GM23338 (cell line): ENCODE data around the gene GTF3C1. TPM values are rescaled to one million over a fixed set of nuclear protein-coding genes. Genes with fewer than 3 reads are reported as not detected.

Experiments
- ATAC-seq: fragments of 200-7000 bp; cut with Tn5 transposase; 3 replicates; pipeline ENCODE4 v1.9.1; 2020
- DNase-seq: peaks from one replicate; pipeline ENCODE4 v3.0.0-alpha.2; 2015; ENCODE audit warnings: low spot score
- H2AFZ ChIP-seq: fragments of 200-600 bp; sonication (generic); 2 replicates; pipeline ENCODE4 v1.8.0; 2016; ENCODE audit warnings: antibody characterized with exemption, mild to moderate bottlenecking, moderate library complexity
- H3F3A ChIP-seq: fragments of 200-600 bp; sonication (generic); replicated peaks from 2 replicates; pipeline ENCODE4 v1.8.0; 2017; ENCODE audit warnings: antibody characterized with exemption, mixed run types, low read depth
- H3K27ac ChIP-seq: fragments of 200-600 bp; sonication (generic); 2 replicates; pipeline ENCODE4 v1.6.1; 2016; ENCODE audit warnings: low read depth
- H3K27me3 ChIP-seq: fragments of 200-600 bp; sonication (generic); 2 replicates; pipeline ENCODE4 v1.8.0; 2016; ENCODE audit warnings: mild to moderate bottlenecking, mixed run types, moderate library complexity; ENCODE audit not compliant: insufficient read depth
- H3K36me3 ChIP-seq: fragments of 200-600 bp; sonication (generic); 2 replicates; pipeline ENCODE4 v1.8.0; 2016; ENCODE audit warnings: mild to moderate bottlenecking; ENCODE audit not compliant: insufficient read depth
- H3K4me1 ChIP-seq: fragments of 200-600 bp; sonication (generic); 2 replicates; pipeline ENCODE4 v1.8.0; 2016; ENCODE audit warnings: mild to moderate bottlenecking, moderate library complexity; ENCODE audit not compliant: insufficient read depth
- H3K4me2 ChIP-seq: fragments of 200-600 bp; sonication (generic); 2 replicates; pipeline ENCODE4 v1.7.1; 2017; ENCODE audit warnings: mixed run types
- H3K4me3 ChIP-seq: fragments of 200-600 bp; sonication (generic); 2 replicates; pipeline ENCODE4 v1.6.1; 2016; ENCODE audit warnings: mixed run types
- H3K79me2 ChIP-seq: fragments of 200-600 bp; sonication (generic); replicated peaks from 2 replicates; pipeline ENCODE4 v1.8.0; 2017; ENCODE audit warnings: mild to moderate bottlenecking; ENCODE audit not compliant: insufficient read depth
- H3K9me2 ChIP-seq: fragments of 200-600 bp; sonication (generic); 2 replicates; pipeline ENCODE4 v1.8.0; 2017; ENCODE audit not compliant: insufficient read depth
- H4K20me1 ChIP-seq: fragments of 200-600 bp; sonication (generic); replicated peaks from 2 replicates; pipeline ENCODE4 v1.8.0; 2017; ENCODE audit warnings: mild to moderate bottlenecking; ENCODE audit not compliant: insufficient read depth
- H3K27ac Mint-ChIP-seq: 2 replicates; pipeline ENCODE4 v1.8.0; 2020; ENCODE audit warnings: inconsistent platforms, mild to moderate bottlenecking, moderate library complexity, mixed read lengths
- H3K27me3 Mint-ChIP-seq: 3 replicates; pipeline ENCODE4 v1.8.0; 2022; ENCODE audit warnings: low read depth, mild to moderate bottlenecking, moderate library complexity, mixed read lengths, inconsistent platforms; ENCODE audit not compliant: insufficient read depth, poor library complexity
- H3K36me3 Mint-ChIP-seq: 3 replicates; pipeline ENCODE4 v1.8.0; 2021; ENCODE audit warnings: low read depth, mild to moderate bottlenecking, inconsistent platforms, moderate library complexity, mixed read lengths
- H3K4me1 Mint-ChIP-seq: 3 replicates; pipeline ENCODE4 v1.8.0; 2020; ENCODE audit warnings: mild to moderate bottlenecking, inconsistent platforms, mixed read lengths
- H3K4me3 Mint-ChIP-seq: 3 replicates; pipeline ENCODE4 v1.8.0; 2021; ENCODE audit warnings: moderate library complexity, mild to moderate bottlenecking, inconsistent platforms, mixed read lengths
- H3K9me3 Mint-ChIP-seq: 3 replicates; pipeline ENCODE4 v1.8.0; 2020; ENCODE audit warnings: moderate library complexity, mild to moderate bottlenecking, inconsistent platforms, mixed read lengths
- CREB1 ChIP-seq: fragments of 250-450 bp; sonication (Bioruptor Pico); IDR thresholded peaks from 2 replicates; pipeline ENCODE4 v1.5.0; 2020; ENCODE audit warnings: low read depth, mild to moderate bottlenecking, moderate library complexity
- EZH2 ChIP-seq: fragments of 200-600 bp; sonication (generic); IDR thresholded peaks from one replicate; pipeline ENCODE4 v1.8.0; 2017; ENCODE audit warnings: antibody characterized with exemption, mild to moderate bottlenecking, low read depth; ENCODE audit not compliant: unreplicated experiment
- EZH2phosphoT487 ChIP-seq: fragments of 200-600 bp; sonication (generic); IDR thresholded peaks from one replicate; pipeline ENCODE4 v1.8.1; 2018; ENCODE audit warnings: antibody characterized with exemption; ENCODE audit not compliant: unreplicated experiment
- JUNB ChIP-seq: IDR thresholded peaks from one replicate; pipeline ENCODE4 v1.6.1; 2016; ENCODE audit warnings: antibody characterized with exemption; ENCODE audit not compliant: unreplicated experiment
- NANOG ChIP-seq: IDR thresholded peaks from 2 replicates; pipeline ENCODE4 v1.6.1; 2016; ENCODE audit warnings: antibody characterized with exemption, borderline replicate concordance
- POLR2AphosphoS5 ChIP-seq: IDR thresholded peaks from 2 replicates; pipeline ENCODE4 v1.6.1; 2016; ENCODE audit warnings: antibody characterized with exemption, low read depth
- STAT1 ChIP-seq: IDR thresholded peaks from one replicate; pipeline ENCODE4 v1.6.1; 2016; ENCODE audit warnings: antibody characterized with exemption; ENCODE audit not compliant: unreplicated experiment
- ZNF114 ChIP-seq: fragments of 250-450 bp; sonication (Bioruptor Pico); IDR thresholded peaks from 2 replicates; pipeline ENCODE4 v1.5.0; 2020; ENCODE audit warnings: mild to moderate bottlenecking, moderate library complexity
- ZNF331 ChIP-seq: fragments of 250-450 bp; sonication (Bioruptor Pico); IDR thresholded peaks from 2 replicates; pipeline ENCODE4 v1.5.0; 2020; ENCODE audit warnings: low read depth, mild to moderate bottlenecking, moderate library complexity
- polyA plus RNA-seq: library from polyadenylated mRNA; unstranded; fragments of >200 nt; fragmentation: Nextera tagmentation; extraction: Ambion mirVana; gene quantifications from 2 replicates; pipeline ENCODE4 v1.2.1, GENCODE V29; 2016
- total RNA-seq: library from RNA; depleted of rRNA; stranded (reverse); fragments of >200 nt; shearing (Covaris generic); gene quantifications from 2 replicates; pipeline ENCODE4 v1.2.3, GENCODE V29; 2014
- TF ChIP-seq, protein P1 (sequence below): IDR thresholded peaks from 2 replicates; pipeline ENCODE4 v1.6.1; 2016; ENCODE audit warnings: antibody characterized with exemption
- TF ChIP-seq, protein P2 (sequence below): IDR thresholded peaks from one replicate; pipeline ENCODE4 v1.6.1; 2018; ENCODE audit warnings: antibody characterized with exemption; ENCODE audit not compliant: unreplicated experiment
- TF ChIP-seq, protein P3 (sequence below): fragments of 250-450 bp; sonication (Bioruptor Pico); IDR thresholded peaks from 2 replicates; pipeline ENCODE4 v1.5.0; 2020; ENCODE audit warnings: mild to moderate bottlenecking, moderate library complexity
- TF ChIP-seq, protein P4 (sequence below), 2 experiments: fragments of 200-600 bp in 1 of 2; sonication (generic) in 1 of 2; conservative IDR thresholded peaks; 2 replicates each; pipeline versions ENCODE4 v1.5.1 to v1.6.1; 2016 to 2017; ENCODE audit warnings: antibody characterized with exemption in 2 of 2, low read depth in 2 of 2, mild to moderate bottlenecking in 2 of 2, moderate library complexity in 1 of 2

GTF3C1 gene
- total and polyA plus RNA-seq, 2 experiments from 2014 or later = 78.5 to 138 TPM

DNA sequence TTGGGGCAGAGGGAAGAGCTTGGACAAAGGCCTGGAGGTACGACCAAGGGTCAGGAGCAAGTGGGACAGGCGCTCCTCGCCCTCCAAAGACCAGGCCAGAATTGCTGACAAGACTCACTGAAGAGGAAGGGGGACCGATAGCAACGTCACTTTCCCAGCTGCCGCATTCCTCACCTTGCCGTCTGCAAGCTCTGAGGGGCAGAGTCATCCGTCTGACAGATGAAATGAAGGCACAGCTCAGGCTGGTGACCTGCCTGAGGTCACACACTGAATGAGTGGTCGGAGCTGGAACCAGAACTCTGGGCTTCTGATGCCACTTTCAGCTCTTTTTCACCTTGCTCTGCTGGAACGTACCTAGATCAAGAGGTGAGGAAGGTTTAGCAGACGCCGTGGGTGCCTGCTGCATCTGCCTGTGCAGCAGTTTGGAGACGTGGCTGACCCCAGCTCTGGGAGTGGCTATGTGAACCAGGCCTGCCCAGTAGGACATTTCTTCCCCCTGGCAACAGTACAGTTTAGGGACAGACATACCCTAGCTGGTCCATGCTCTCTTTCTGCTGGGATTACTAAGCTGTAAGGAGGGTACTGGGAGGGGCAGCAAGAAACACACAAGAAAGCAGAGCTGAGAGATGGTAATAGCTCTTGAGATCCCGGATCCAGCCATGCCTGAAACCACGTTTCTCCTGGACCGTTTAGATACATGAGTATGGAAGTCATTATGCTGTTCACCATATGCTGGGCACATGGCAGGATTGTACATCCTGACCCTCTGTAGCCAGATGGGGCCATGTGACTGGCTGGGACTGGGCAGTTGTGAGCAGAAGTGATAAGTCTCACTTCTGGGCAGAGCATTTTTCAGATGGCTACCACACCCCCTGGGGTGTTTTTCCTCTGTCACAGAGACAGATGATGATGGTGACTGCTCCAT is 96.9 kb downstream of the GTF3C1 start:
- Histone ChIP-seq H3K27me3 (no peaks in the 10 kb centered on the region), H3K27ac (no peak overlapping the region), H3K4me2 (no peak overlapping the region), H3K9me2 (no peaks in the 10 kb centered on the region), H3F3A (no peaks in the 10 kb centered on the region), H3K79me2 (no peaks in the 10 kb centered on the region), H3K36me3 (no peaks in the 10 kb centered on the region), H3K4me3 (no peak overlapping the region), H3K4me1 (no peaks in the 10 kb centered on the region), H2AFZ (no peak overlapping the region), H4K20me1 (no peaks in the 10 kb centered on the region)
- Mint-ChIP-seq H3K36me3 (peaks cover 2% of the 10 kb centered on the region; the same call in 1 of the 3 replicates), H3K9me3 (peaks cover 2% of the 10 kb centered on the region; the same call in 2 of the 3 replicates), H3K27ac (no peak overlapping the region), H3K4me1 (no peaks in the 10 kb centered on the region; the same call in 1 of the 3 replicates), H3K4me3 (no peak overlapping the region), H3K27me3 (peaks cover 16% of the 10 kb centered on the region)
- TF ChIP-seq, protein P1, sequence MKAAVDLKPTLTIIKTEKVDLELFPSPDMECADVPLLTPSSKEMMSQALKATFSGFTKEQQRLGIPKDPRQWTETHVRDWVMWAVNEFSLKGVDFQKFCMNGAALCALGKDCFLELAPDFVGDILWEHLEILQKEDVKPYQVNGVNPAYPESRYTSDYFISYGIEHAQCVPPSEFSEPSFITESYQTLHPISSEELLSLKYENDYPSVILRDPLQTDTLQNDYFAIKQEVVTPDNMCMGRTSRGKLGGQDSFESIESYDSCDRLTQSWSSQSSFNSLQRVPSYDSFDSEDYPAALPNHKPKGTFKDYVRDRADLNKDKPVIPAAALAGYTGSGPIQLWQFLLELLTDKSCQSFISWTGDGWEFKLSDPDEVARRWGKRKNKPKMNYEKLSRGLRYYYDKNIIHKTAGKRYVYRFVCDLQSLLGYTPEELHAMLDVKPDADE = no peak
- TF ChIP-seq POLR2AphosphoS5 (no peak), ZNF114 (CRISPR knock-in tag) (no peak), ZNF331 (CRISPR knock-in tag) (no peak), EZH2 (no peak), NANOG (no peak), EZH2phosphoT487 (no peak), JUNB (no peak), STAT1 (no peak), CREB1 (no peak)
- TF ChIP-seq, protein P2, sequence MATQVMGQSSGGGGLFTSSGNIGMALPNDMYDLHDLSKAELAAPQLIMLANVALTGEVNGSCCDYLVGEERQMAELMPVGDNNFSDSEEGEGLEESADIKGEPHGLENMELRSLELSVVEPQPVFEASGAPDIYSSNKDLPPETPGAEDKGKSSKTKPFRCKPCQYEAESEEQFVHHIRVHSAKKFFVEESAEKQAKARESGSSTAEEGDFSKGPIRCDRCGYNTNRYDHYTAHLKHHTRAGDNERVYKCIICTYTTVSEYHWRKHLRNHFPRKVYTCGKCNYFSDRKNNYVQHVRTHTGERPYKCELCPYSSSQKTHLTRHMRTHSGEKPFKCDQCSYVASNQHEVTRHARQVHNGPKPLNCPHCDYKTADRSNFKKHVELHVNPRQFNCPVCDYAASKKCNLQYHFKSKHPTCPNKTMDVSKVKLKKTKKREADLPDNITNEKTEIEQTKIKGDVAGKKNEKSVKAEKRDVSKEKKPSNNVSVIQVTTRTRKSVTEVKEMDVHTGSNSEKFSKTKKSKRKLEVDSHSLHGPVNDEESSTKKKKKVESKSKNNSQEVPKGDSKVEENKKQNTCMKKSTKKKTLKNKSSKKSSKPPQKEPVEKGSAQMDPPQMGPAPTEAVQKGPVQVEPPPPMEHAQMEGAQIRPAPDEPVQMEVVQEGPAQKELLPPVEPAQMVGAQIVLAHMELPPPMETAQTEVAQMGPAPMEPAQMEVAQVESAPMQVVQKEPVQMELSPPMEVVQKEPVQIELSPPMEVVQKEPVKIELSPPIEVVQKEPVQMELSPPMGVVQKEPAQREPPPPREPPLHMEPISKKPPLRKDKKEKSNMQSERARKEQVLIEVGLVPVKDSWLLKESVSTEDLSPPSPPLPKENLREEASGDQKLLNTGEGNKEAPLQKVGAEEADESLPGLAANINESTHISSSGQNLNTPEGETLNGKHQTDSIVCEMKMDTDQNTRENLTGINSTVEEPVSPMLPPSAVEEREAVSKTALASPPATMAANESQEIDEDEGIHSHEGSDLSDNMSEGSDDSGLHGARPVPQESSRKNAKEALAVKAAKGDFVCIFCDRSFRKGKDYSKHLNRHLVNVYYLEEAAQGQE = no peak
- TF ChIP-seq, protein P3, sequence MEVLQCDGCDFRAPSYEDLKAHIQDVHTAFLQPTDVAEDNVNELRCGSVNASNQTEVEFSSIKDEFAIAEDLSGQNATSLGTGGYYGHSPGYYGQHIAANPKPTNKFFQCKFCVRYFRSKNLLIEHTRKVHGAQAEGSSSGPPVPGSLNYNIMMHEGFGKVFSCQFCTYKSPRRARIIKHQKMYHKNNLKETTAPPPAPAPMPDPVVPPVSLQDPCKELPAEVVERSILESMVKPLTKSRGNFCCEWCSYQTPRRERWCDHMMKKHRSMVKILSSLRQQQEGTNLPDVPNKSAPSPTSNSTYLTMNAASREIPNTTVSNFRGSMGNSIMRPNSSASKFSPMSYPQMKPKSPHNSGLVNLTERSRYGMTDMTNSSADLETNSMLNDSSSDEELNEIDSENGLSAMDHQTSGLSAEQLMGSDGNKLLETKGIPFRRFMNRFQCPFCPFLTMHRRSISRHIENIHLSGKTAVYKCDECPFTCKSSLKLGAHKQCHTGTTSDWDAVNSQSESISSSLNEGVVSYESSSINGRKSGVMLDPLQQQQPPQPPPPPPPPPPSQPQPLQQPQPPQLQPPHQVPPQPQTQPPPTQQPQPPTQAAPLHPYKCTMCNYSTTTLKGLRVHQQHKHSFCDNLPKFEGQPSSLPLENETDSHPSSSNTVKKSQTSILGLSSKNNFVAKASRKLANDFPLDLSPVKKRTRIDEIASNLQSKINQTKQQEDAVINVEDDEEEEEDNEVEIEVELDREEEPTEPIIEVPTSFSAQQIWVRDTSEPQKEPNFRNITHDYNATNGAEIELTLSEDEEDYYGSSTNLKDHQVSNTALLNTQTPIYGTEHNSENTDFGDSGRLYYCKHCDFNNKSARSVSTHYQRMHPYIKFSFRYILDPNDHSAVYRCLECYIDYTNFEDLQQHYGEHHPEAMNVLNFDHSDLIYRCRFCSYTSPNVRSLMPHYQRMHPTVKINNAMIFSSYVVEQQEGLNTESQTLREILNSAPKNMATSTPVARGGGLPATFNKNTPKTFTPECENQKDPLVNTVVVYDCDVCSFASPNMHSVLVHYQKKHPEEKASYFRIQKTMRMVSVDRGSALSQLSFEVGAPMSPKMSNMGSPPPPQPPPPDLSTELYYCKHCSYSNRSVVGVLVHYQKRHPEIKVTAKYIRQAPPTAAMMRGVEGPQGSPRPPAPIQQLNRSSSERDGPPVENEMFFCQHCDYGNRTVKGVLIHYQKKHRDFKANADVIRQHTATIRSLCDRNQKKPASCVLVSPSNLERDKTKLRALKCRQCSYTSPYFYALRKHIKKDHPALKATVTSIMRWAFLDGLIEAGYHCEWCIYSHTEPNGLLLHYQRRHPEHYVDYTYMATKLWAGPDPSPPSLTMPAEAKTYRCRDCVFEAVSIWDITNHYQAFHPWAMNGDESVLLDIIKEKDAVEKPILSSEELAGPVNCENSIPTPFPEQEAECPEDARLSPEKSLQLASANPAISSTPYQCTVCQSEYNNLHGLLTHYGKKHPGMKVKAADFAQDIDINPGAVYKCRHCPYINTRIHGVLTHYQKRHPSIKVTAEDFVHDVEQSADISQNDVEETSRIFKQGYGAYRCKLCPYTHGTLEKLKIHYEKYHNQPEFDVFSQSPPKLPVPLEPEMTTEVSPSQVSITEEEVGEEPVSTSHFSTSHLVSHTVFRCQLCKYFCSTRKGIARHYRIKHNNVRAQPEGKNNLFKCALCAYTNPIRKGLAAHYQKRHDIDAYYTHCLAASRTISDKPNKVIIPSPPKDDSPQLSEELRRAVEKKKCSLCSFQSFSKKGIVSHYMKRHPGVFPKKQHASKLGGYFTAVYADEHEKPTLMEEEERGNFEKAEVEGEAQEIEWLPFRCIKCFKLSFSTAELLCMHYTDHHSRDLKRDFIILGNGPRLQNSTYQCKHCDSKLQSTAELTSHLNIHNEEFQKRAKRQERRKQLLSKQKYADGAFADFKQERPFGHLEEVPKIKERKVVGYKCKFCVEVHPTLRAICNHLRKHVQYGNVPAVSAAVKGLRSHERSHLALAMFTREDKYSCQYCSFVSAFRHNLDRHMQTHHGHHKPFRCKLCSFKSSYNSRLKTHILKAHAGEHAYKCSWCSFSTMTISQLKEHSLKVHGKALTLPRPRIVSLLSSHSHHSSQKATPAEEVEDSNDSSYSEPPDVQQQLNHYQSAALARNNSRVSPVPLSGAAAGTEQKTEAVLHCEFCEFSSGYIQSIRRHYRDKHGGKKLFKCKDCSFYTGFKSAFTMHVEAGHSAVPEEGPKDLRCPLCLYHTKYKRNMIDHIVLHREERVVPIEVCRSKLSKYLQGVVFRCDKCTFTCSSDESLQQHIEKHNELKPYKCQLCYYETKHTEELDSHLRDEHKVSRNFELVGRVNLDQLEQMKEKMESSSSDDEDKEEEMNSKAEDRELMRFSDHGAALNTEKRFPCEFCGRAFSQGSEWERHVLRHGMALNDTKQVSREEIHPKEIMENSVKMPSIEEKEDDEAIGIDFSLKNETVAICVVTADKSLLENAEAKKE (CRISPR knock-in tag) = no peak
- TF ChIP-seq, protein P4, sequence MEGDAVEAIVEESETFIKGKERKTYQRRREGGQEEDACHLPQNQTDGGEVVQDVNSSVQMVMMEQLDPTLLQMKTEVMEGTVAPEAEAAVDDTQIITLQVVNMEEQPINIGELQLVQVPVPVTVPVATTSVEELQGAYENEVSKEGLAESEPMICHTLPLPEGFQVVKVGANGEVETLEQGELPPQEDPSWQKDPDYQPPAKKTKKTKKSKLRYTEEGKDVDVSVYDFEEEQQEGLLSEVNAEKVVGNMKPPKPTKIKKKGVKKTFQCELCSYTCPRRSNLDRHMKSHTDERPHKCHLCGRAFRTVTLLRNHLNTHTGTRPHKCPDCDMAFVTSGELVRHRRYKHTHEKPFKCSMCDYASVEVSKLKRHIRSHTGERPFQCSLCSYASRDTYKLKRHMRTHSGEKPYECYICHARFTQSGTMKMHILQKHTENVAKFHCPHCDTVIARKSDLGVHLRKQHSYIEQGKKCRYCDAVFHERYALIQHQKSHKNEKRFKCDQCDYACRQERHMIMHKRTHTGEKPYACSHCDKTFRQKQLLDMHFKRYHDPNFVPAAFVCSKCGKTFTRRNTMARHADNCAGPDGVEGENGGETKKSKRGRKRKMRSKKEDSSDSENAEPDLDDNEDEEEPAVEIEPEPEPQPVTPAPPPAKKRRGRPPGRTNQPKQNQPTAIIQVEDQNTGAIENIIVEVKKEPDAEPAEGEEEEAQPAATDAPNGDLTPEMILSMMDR (conservative IDR thresholded peaks at IDR 0.05; ENCODE audit: low read depth in 2 of 2) = no peak
- DNase-seq = no peak
- no peak for ATAC-seq
